Cardiac septum (tissue), 1 donor: ENCODE results near the gene PRKCA. TPM values are rescaled to one million over a fixed set of nuclear protein-coding genes. Genes with fewer than 3 reads are reported as not detected.
"Not testable (repeated sequence)": the region's sequence is repeated elsewhere in the genome, so short reads cannot be mapped to it uniquely, and the experiment has no call there.

Experiments
- DNase-seq: peaks from one replicate; pipeline ENCODE4 v3.0.0-alpha.2; 2020; ENCODE audit warnings: low spot score
- intact Hi-C: fragments of 100-400 bp; cut with DNase I; formaldehyde crosslinking; loops from one replicate; pipeline ENCODE4 v1.14.0; 2022
- total RNA-seq: library from RNA; stranded (reverse); fragmentation: NEBNext Ultra II Directional; extraction: Animal tissue kit (Norgen Biotek cat#: 25700); gene quantifications from one replicate; pipeline ENCODE4 v1.2.1, GENCODE V29; 2021
- donor health status: DM: no; HTN: no; CAD: no.

The PRKCA gene
- total RNA-seq, 1 donor from 2014 or later = 15.0 TPM

- DNase-seq = no peak
- intact Hi-C loops = no loop called here
Observed at GRCh38 chr17:66449418-66449977, 147.1 kb downstream of the PRKCA start.

GRCh38 chr17:66450008-66450851, 147.8 kb downstream of the PRKCA start:
- intact Hi-C loops = no loop called here
- no peak for DNase-seq

DNA sequence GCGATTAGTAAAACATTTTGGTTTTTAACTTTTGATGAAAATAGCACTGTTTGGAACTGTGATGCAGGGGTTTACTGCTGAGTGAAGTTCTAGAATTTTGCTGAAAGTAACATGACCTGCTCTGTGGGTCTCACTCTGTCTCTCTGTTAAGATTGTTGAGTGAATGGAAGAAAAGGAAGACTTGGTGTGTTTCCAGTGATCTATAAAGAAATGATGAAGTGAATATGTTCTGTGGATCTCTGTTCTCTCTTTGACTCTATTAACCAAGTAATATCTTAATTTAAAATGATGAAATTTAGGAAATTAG, 148.4 kb downstream of the PRKCA start:
- intact Hi-C loops = no loop called here
- no peak for DNase-seq

DNA sequence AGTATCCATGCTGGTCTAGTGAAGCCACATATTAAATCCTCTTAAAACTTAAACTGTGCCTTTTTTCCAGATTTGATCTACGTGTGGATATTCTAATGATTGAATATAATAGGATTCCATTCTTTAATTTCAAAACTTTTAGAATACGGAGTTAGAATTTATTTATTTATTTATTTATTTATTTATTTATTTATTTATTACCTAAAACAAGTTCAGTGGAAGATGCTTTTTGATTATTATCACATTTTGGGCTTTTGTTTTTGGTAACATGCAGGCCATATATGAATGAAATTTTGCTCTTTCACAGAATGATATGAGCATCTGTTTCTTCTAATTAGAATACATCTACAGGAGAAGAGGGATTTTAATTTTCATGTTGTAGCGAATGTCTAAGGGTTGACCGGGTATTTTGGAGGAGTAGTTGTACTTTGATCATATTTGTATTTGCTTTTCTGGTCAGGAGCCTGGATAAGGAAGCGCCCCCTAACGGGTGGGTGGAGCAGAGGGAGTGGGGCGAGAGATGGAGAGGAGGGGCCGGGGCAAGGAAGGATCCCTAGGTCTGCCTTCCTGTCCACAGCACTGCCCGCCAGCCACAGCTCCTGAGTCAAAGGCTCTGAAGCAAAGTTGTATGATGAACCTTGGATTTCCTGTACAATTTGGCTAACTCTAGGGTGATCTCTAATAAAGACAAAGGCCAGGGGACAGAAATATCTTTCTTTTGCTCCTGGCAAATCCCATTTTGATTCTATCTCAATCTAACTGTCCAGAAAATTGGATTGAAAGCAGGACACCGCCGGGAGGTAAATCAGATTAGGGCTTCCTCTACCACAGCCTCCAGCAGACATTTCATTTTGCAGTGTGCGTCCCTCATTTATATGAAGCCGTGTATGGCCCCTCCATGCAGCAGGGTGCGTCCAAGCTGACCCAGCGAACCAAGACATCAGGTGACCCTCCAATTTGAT, 149.1 kb downstream of the PRKCA start:
- intact Hi-C loops = no loop called here
- no peak for DNase-seq

DNA sequence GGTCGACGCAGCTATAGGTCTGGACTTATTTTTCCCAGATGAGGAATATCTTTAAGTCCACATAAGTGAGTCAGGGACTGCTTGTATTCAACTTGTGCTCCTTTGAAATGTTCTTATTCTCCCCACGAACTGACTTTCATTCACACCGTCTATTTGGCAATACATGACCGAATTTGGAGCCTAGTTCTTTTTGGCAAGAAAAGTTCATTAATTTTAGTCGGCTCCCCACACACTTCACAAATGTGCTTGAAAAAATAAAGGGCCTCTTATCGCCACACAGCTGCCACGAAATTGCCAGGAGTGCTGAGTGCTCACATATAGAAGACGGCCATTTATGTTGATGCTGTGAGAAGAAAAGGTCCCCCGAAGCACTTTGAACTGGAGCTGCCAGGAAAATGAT, 152.6 kb downstream of the PRKCA start:
- intact Hi-C loops = no loop called here
- no peak for DNase-seq

DNA sequence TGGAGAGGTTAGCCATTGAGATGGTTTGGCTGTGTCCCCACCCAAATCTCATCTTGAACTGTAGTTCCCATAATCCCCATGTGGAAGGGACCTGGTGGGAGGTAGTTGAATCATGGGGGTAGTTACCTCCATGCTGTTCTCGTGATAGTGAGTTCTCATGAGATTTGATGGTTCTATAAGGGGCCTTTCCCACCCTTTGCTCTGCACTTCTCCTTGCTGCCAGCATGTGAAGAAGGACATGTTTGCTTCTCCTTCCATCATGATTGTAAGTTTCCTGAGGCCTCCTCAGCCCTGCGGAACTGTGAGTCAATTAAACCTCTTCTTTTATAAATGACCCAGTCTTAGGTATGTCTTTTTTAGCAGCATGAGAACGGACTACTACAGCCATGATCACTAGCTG, 155.1 kb downstream of the PRKCA start:
- DNase-seq, intact Hi-C loops: not testable (repeated sequence)

- intact Hi-C loops = no loop called here
- DNase-seq = no peak
Observed at GRCh38 chr17:66458782-66459181, 156.4 kb downstream of the PRKCA start.

GRCh38 chr17:66459811-66460270, 157.4 kb downstream of the PRKCA start:
- intact Hi-C loops = no loop called here
- no peak for DNase-seq

GRCh38 chr17:66460558-66460957, 158.1 kb downstream of the PRKCA start:
- intact Hi-C loops = no loop called here
- no peak for DNase-seq

DNA sequence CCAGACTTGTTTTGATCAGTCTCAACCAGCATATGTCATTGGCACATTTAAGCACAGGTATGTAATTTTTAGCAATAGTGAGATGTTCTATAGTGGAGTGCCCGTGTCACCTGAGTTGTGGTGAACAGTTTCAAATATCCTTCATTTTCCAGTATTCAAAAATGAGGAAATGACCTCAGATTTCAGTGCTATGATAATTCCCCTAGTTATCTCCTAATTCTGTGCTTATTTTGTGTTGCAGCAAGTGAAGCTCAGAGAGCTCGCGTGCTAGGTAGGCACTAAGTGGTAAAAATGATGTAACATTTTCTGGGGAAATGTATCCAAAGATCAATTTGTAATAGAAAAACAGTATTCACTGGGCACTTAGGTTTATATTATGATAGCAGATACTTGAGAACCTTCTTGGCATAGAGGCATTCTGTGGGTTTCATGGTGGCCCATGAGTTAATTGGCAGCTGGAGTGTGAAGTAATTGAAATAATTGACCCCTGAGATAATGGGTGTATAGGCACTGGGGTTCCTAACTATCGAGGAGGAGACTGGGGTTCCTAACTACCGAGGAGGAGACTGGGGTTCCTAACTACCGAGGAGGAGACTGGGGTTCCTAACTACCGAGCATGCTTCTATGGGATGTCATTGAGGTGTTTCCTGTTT, 159.1 kb downstream of the PRKCA start:
- intact Hi-C loops = no loop called here
- DNase-seq = no peak

DNA sequence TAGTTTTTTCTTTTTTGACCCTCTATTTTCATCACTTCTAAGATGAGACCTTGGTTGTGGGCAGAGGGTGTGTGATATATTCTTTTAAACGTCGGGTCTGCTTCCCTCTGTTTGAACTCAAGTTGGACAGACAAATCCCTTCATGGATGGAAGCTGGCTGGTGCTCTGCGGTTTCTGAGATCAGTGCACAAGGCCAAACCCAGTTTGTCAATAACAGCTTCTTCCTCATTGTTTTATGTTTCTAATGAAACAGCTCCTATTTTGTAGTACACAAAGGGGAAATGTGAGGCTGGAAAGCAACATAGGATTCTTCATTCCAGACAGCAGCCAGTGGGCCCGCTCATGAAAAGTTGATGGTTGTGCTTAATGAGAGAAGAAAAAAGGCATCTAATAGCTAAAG, 159.6 kb downstream of the PRKCA start:
- no peak for DNase-seq
- intact Hi-C loops = no loop called here

DNA sequence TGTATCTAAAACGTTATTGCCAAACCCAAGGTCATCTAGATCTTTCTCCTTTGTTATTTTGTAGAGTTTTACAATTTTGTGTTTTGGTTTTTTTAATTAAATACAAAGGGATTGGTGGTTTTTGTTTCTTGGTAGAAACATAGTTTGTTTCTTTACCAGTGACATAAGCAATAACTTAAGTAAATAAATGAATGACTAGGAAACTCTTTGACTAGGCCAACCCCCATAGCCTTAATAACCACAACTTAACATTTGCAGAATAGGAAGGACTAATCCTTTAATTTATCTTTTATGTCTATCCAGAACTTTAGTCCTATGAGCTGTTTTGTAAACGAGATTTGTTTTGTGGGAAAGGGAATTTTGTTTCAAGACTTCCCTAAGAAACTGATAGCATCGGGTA, 162.5 kb downstream of the PRKCA start:
- no peak for DNase-seq
- intact Hi-C loops = no loop called here

DNA sequence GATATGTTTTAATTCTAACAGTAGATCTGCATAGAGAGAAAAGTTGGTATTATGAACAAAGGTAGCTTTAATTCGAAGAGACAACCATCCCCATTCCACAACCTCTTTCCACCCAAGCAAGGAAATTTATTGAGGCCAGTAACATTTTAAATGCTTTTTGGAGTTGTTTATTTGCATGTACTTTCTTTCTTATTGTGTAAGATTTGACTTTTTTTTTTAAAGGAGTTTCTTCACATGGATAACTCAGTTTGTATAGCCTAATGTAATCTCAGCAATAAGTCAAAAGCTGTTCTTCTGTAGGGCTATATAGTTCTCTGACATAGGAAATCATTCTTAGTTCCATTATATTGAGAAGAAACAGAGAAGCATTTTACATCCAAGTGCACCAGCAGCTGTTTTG, 163.3 kb downstream of the PRKCA start:
- intact Hi-C loops = no loop called here
- DNase-seq = no peak

DNA sequence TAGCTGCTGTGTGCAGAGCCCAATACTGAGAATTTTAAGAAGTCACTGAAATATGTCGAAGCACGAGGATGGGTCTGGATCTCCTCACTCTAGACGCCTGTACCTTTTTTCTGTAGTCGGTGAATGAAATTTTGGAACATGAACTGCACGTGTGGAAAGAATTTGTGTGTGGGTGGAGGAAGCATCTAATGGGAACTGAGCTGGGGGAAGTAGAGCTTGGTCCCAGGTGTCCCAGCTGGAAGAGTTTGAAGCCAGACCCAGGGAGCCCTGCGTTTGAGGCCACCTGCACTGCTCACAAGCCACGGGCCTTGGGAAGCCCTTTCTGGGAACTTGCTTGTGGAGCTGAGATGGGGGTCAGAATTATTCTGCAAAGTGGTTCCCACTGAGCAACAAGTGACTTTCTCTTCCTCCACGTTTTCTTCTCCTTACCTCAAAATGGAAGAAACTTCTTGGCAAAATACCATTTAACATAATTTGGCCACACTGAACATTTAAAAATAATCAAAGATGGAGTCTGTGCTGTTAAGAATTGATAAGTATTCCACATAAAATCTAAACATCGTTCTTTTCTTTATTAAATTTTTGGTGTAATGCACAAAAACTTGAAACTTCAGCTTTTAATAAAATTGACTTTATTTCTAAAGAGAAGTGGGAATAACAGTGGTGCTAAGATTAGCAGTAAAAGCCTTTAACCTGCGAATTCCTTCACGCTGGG, 163.8 kb downstream of the PRKCA start:
- no peak for DNase-seq
- intact Hi-C loops = no loop called here

- no peak for DNase-seq
- intact Hi-C loops = no loop called here
Observed at GRCh38 chr17:66466840-66467367, 164.5 kb downstream of the PRKCA start.

DNA sequence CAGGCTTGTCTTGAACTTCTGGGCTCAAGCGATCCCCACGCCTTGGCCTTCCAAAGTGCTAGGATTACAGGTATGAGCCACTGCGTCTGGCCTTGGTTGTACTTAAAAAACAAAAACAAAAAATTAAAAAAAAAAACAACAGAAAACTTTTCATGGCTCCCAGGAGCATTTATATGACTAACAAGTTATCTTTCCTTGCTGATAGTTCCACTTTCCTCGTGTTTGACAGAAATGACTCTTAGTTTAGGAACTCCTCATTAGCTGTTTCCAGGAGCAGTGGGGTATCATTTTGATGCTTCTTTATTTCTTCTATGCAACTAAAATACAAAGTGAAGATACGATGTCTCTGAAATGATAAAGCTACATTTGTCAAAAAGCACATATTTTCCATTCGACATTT, 165.4 kb downstream of the PRKCA start:
- intact Hi-C loops = no loop called here
- no peak for DNase-seq

- intact Hi-C loops = no loop called here
- no peak for DNase-seq
Observed at GRCh38 chr17:66468241-66469087, 166.1 kb downstream of the PRKCA start.

DNA sequence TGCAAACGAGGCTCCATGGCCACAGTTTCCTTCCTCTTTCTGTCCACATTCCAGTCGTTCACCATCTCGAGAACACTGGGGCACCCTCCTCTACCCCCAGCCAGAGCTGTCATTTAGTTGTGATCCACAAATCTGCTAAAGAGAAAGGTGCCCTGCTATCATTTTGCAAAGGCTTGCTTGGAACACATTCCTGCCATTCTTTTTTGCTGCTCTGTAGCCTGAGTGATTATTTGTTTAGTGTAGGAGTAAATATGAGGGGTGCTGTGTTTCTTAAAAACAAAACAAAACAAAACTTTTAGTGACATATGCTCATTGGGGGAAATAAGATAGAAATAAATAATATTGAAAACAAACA, 166.7 kb downstream of the PRKCA start:
- no peak for DNase-seq
- intact Hi-C loops = no loop called here
